WTC11 (cell line): ENCODE measurements around the gene B9D2. TPM values are rescaled to one million over a fixed set of nuclear protein-coding genes. Genes with fewer than 3 reads are reported as not detected.

Experiments used
- ATAC-seq: fragments of 200-7000 bp; cut with Tn5 transposase; 2 replicates; pipeline ENCODE4 v1.10.0; 2021; ENCODE audit warnings: mild to moderate bottlenecking, moderate library complexity
- CTCF ChIA-PET: fragments of 300-600 bp; sonication (Branson Sonifier 250); formaldehyde crosslinking; loops from one replicate; lab custom pipeline; 2021; ENCODE audit warnings: antibody characterized with exemption; lab: Charles Lee
- POLR2A ChIA-PET: fragments of 350-600 bp; sonication (Branson Sonifier 250); formaldehyde crosslinking; loops from one replicate; lab custom pipeline; 2021; ENCODE audit warnings: antibody characterized with exemption; lab: Charles Lee
- DNase-seq: peaks from one replicate; pipeline ENCODE4 v3.0.0; 2021; ENCODE audit warnings: low spot score
- H3K27ac Mint-ChIP-seq: 2 replicates; pipeline ENCODE4 v1.8.0; 2021; ENCODE audit warnings: mixed read lengths
- H3K27me3 Mint-ChIP-seq: 2 replicates; pipeline ENCODE4 v1.8.0; 2021; ENCODE audit warnings: low read depth, mild to moderate bottlenecking, moderate library complexity, mixed read lengths
- H3K36me3 Mint-ChIP-seq: 2 replicates; pipeline ENCODE4 v1.8.0; 2021; ENCODE audit warnings: mixed read lengths
- H3K4me1 Mint-ChIP-seq: 2 replicates; pipeline ENCODE4 v1.8.0; 2022; ENCODE audit warnings: mixed read lengths
- H3K4me3 Mint-ChIP-seq: 2 replicates; pipeline ENCODE4 v1.8.0; 2021; ENCODE audit warnings: mild to moderate bottlenecking, moderate library complexity, mixed read lengths
- H3K9me3 Mint-ChIP-seq: 2 replicates; pipeline ENCODE4 v1.8.0; 2021; ENCODE audit warnings: mixed read lengths
- CREM ChIP-seq: sonication (generic); formaldehyde crosslinking; IDR thresholded peaks from 2 replicates; pipeline ENCODE4 v1.8.1; 2022; ENCODE audit warnings: mild to moderate bottlenecking, missing genetic modification reagents, moderate library complexity
- FOXK1 ChIP-seq: sonication (generic); formaldehyde crosslinking; IDR thresholded peaks from 2 replicates; pipeline ENCODE4 v1.8.0; 2022; ENCODE audit warnings: mild to moderate bottlenecking, moderate library complexity, missing genetic modification reagents
- HMGA2 ChIP-seq: fragments of 250-450 bp; sonication (Bioruptor Pico); IDR thresholded peaks from 2 replicates; pipeline ENCODE4 v1.4.0; 2021; ENCODE audit warnings: mild to moderate bottlenecking, moderate library complexity
- KAT7 ChIP-seq: sonication (generic); formaldehyde crosslinking; IDR thresholded peaks from 2 replicates; pipeline ENCODE4 v1.8.1; 2023; ENCODE audit warnings: missing genetic modification reagents, mild to moderate bottlenecking, borderline replicate concordance
- NFE2L1 ChIP-seq: sonication (generic); formaldehyde crosslinking; IDR thresholded peaks from 2 replicates; pipeline ENCODE4 v1.8.1; 2023; ENCODE audit warnings: missing genetic modification reagents
- NR1H2 ChIP-seq: sonication (generic); formaldehyde crosslinking; IDR thresholded peaks from 2 replicates; pipeline ENCODE4 v1.9.0; 2021; ENCODE audit warnings: mild to moderate bottlenecking, moderate library complexity, missing genetic modification reagents
- OVOL2 ChIP-seq: fragments of 250-450 bp; sonication (Bioruptor Pico); IDR thresholded peaks from 2 replicates; pipeline ENCODE4 v1.9.0; 2021; ENCODE audit warnings: mild to moderate bottlenecking, borderline replicate concordance
- RELA ChIP-seq: sonication (generic); formaldehyde crosslinking; IDR thresholded peaks from 2 replicates; pipeline ENCODE4 v1.8.1; 2022; ENCODE audit warnings: missing genetic modification reagents, mild to moderate bottlenecking, borderline replicate concordance
- SP1 ChIP-seq: sonication (generic); formaldehyde crosslinking; conservative IDR thresholded peaks from 2 replicates; pipeline ENCODE4 v1.8.1; 2022; ENCODE audit warnings: missing genetic modification reagents
- ZNF263 ChIP-seq: sonication (generic); formaldehyde crosslinking; IDR thresholded peaks from 2 replicates; pipeline ENCODE4 v1.8.1; 2022; ENCODE audit warnings: low read depth, mild to moderate bottlenecking, moderate library complexity, missing genetic modification reagents
- ZNF671 ChIP-seq: fragments of 250-450 bp; sonication (Bioruptor Pico); IDR thresholded peaks from 2 replicates; pipeline ENCODE4 v1.8.0; 2021; ENCODE audit warnings: mild to moderate bottlenecking
- total RNA-seq: library from RNA; stranded (reverse); gene quantifications from 3 replicates; pipeline ENCODE4 v1.2.3, GENCODE V29; 2021
- TF ChIP-seq, protein P1 (sequence below): sonication (generic); formaldehyde crosslinking; IDR thresholded peaks from 2 replicates; pipeline ENCODE4 v1.8.0; 2022; ENCODE audit warnings: mild to moderate bottlenecking, missing genetic modification reagents
- TF ChIP-seq, protein P2 (sequence below): sonication (generic); formaldehyde crosslinking; IDR thresholded peaks from 2 replicates; pipeline ENCODE4 v1.8.1; 2023; ENCODE audit warnings: mild to moderate bottlenecking, moderate library complexity, missing genetic modification reagents
- TF ChIP-seq, protein P3 (sequence below): fragments of 250-450 bp; sonication (Bioruptor Pico); IDR thresholded peaks from 2 replicates; pipeline ENCODE4 v1.9.0; 2021; ENCODE audit warnings: mild to moderate bottlenecking
- TF ChIP-seq, protein P4 (sequence below): fragments of 200-600 bp; IDR thresholded peaks from 2 replicates; pipeline ENCODE4 v1.8.0; 2022; ENCODE audit warnings: antibody characterized with exemption
- TF ChIP-seq, protein P5 (sequence below): sonication (generic); formaldehyde crosslinking; IDR thresholded peaks from 2 replicates; pipeline ENCODE4 v1.8.1; 2022; ENCODE audit warnings: mild to moderate bottlenecking, moderate library complexity, missing genetic modification reagents
- TF ChIP-seq, protein P6 (sequence below): sonication (generic); formaldehyde crosslinking; IDR thresholded peaks from 2 replicates; pipeline ENCODE4 v1.8.0; 2022; ENCODE audit warnings: mild to moderate bottlenecking, missing genetic modification reagents

Gene B9D2
- total RNA-seq, 1 experiment from 2014 or later, result 4.7 TPM

DNA sequence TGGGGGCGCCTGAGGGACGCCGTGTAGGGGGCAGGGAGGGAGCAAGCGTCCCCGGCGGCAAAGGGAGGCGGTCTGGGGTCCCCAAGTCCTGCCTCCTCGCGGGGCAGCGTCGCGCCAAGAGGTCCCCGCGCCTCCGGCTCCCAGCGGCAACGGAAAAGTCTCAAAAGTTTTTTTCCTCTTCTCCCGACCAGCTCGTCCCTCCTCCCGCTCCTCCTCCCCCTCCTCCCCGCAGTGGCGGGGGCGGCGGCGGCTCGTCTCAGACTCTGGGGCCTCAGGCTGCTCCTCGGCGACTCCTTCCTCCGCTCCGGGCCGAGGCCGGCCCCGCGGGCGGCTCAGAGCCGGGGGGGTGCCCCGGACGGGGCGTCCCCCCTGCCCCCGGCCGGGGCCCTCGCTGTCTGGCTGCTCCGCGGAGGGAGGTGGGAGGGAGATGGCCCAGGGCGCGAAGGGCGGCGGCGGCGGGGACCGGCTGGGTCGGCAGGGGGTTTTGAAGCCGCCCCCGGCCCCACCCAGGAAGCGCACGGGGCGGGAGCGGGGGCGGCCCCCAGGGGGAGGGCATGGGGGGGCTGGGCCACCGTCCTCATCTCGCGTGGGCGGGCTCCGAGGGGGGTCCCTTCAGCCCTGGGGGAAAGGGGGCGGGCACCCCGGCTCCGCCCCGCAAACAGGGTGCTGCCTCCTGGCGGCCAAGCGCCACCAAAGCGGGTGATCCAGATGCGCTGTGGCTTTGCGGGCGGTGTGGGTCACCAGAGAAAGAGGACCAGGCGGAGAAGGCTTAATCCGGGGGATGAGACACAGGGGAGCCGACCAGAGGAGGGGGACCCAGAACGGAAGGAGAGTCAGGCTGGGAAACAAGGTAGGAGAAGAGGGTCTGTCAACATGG is 10.2 kb downstream of the B9D2 start, which contains the start of gene TGFB1:
Gene TGFB1 (minus strand): TSS at position 457 of the 877 bp plus-strand sequence. CDS start 878 bp downstream, outside the sequence.
- POLR2A ChIA-PET, result no interaction called here
- H3K27ac Mint-ChIP-seq, result no peak within 1 kb of the TSS

DNA sequence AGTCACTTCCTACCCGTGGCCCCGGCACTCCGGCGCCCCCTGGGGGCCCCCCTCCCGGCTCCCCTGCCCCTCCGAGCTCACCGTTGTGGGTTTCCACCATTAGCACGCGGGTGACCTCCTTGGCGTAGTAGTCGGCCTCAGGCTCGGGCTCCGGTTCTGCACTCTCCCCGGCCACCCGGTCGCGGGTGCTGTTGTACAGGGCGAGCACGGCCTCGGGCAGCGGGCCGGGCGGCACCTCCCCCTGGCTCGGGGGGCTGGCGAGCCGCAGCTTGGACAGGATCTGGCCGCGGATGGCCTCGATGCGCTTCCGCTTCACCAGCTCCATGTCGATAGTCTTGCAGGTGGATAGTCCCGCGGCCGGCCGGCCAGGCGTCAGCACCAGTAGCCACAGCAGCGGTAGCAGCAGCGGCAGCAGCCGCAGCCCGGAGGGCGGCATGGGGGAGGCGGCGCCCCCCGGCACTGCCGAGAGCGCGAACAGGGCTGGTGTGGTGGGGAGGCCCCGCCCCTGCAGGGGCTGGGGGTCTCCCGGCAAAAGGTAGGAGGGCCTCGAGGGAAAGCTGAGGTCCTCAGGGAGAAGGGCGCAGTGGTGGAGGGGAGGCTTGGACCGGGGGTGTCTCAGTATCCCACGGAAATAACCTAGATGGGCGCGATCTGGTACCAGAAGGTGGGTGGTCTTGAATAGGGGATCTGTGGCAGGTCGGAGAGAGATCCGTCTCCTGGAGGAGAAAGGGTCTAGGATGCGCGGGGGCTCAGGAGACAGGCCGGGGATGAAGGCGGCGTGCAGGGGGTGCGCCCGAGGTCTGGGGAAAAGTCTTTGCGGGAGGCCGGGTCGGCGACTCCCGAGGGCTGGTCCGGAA is 11.1 kb downstream of the B9D2 start:
- Mint-ChIP-seq H3K36me3 (no peaks in the 10 kb centered on the region), H3K9me3 (no peaks in the 10 kb centered on the region), H3K4me3 (peak overlapping the region; percentile 89), H3K27me3 (peaks cover 58% of the 10 kb centered on the region), H3K27ac (no peak overlapping the region), H3K4me1 (peaks cover 18% of the 10 kb centered on the region)
- ATAC-seq (peak; percentile 39), DNase-seq (peak; percentile 75)
- ChIA-PET CTCF (interaction anchor here (0.7 to 6.2 kb wide), 29 partner anchors 11 to 507 kb away, joined by 3 to 103 read pairs (median 6); partner anchors contain the start of genes B3GNT8, B9D2, CCDC97 and DMAC2), POLR2A (interaction anchor here (0.8 to 1.0 kb wide), 2 partner anchors 11 to 25 kb away, joined by 4 read pairs; partner anchors contain the start of gene B9D2)
- TF ChIP-seq ZNF671 (CRISPR knock-in tag) (no peak), HMGA2 (no peak), FOXK1 (CRISPR knock-in tag) (peak; percentile 15; the same call in 1 of the 2 replicates), KAT7 (CRISPR knock-in tag) (no peak; the same call in 1 of the 2 replicates), OVOL2 (no peak), NR1H2 (CRISPR knock-in tag) (no peak), RELA (peak; percentile 31; the same call in 1 of the 2 replicates), CREM (CRISPR knock-in tag) (0 out of 2 replicates have a peak, but pooled peaks have one; percentile 38)
- TF ChIP-seq, protein P1, sequence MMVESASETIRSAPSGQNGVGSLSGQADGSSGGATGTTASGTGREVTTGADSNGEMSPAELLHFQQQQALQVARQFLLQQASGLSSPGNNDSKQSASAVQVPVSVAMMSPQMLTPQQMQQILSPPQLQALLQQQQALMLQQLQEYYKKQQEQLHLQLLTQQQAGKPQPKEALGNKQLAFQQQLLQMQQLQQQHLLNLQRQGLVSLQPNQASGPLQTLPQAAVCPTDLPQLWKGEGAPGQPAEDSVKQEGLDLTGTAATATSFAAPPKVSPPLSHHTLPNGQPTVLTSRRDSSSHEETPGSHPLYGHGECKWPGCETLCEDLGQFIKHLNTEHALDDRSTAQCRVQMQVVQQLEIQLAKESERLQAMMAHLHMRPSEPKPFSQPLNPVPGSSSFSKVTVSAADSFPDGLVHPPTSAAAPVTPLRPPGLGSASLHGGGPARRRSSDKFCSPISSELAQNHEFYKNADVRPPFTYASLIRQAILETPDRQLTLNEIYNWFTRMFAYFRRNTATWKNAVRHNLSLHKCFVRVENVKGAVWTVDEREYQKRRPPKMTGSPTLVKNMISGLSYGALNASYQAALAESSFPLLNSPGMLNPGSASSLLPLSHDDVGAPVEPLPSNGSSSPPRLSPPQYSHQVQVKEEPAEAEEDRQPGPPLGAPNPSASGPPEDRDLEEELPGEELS, result peak; percentile 65; the same call in 1 of the 2 replicates
- TF ChIP-seq, protein P2, sequence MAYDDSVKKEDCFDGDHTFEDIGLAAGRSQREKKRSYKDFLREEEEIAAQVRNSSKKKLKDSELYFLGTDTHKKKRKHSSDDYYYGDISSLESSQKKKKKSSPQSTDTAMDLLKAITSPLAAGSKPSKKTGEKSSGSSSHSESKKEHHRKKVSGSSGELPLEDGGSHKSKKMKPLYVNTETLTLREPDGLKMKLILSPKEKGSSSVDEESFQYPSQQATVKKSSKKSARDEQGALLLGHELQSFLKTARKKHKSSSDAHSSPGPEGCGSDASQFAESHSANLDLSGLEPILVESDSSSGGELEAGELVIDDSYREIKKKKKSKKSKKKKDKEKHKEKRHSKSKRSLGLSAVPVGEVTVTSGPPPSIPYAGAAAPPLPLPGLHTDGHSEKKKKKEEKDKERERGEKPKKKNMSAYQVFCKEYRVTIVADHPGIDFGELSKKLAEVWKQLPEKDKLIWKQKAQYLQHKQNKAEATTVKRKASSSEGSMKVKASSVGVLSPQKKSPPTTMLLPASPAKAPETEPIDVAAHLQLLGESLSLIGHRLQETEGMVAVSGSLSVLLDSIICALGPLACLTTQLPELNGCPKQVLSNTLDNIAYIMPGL (CRISPR knock-in tag), result peak; percentile 95
- TF ChIP-seq, protein P3, sequence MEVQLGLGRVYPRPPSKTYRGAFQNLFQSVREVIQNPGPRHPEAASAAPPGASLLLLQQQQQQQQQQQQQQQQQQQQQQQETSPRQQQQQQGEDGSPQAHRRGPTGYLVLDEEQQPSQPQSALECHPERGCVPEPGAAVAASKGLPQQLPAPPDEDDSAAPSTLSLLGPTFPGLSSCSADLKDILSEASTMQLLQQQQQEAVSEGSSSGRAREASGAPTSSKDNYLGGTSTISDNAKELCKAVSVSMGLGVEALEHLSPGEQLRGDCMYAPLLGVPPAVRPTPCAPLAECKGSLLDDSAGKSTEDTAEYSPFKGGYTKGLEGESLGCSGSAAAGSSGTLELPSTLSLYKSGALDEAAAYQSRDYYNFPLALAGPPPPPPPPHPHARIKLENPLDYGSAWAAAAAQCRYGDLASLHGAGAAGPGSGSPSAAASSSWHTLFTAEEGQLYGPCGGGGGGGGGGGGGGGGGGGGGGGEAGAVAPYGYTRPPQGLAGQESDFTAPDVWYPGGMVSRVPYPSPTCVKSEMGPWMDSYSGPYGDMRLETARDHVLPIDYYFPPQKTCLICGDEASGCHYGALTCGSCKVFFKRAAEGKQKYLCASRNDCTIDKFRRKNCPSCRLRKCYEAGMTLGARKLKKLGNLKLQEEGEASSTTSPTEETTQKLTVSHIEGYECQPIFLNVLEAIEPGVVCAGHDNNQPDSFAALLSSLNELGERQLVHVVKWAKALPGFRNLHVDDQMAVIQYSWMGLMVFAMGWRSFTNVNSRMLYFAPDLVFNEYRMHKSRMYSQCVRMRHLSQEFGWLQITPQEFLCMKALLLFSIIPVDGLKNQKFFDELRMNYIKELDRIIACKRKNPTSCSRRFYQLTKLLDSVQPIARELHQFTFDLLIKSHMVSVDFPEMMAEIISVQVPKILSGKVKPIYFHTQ (CRISPR knock-in tag), result no peak

More for the DNA sequence above, 10.2 kb downstream of the B9D2 start, which contains the start of gene TGFB1:
- no peaks in the 10 kb centered on the region for H3K36me3 Mint-ChIP-seq
- H3K4me3 Mint-ChIP-seq, result peak within 1 kb of the TSS; percentile 89
- H3K27me3 Mint-ChIP-seq, result peaks cover 57% of the 10 kb centered on the region
- TF ChIP-seq ZNF263 (CRISPR knock-in tag) (peak; percentile 99), NFE2L1 (CRISPR knock-in tag) (no peak), OVOL2 (no peak), SP1 (peak; percentile 79)
- TF ChIP-seq, protein P4, sequence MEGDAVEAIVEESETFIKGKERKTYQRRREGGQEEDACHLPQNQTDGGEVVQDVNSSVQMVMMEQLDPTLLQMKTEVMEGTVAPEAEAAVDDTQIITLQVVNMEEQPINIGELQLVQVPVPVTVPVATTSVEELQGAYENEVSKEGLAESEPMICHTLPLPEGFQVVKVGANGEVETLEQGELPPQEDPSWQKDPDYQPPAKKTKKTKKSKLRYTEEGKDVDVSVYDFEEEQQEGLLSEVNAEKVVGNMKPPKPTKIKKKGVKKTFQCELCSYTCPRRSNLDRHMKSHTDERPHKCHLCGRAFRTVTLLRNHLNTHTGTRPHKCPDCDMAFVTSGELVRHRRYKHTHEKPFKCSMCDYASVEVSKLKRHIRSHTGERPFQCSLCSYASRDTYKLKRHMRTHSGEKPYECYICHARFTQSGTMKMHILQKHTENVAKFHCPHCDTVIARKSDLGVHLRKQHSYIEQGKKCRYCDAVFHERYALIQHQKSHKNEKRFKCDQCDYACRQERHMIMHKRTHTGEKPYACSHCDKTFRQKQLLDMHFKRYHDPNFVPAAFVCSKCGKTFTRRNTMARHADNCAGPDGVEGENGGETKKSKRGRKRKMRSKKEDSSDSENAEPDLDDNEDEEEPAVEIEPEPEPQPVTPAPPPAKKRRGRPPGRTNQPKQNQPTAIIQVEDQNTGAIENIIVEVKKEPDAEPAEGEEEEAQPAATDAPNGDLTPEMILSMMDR, result peak; percentile 81
- TF ChIP-seq, protein P5, sequence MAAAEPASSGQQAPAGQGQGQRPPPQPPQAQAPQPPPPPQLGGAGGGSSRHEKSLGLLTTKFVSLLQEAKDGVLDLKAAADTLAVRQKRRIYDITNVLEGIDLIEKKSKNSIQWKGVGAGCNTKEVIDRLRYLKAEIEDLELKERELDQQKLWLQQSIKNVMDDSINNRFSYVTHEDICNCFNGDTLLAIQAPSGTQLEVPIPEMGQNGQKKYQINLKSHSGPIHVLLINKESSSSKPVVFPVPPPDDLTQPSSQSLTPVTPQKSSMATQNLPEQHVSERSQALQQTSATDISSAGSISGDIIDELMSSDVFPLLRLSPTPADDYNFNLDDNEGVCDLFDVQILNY (CRISPR knock-in tag), result 0 out of 2 replicates have a peak, but pooled peaks have one; percentile 37
- TF ChIP-seq, protein P6, sequence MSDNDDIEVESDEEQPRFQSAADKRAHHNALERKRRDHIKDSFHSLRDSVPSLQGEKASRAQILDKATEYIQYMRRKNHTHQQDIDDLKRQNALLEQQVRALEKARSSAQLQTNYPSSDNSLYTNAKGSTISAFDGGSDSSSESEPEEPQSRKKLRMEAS (CRISPR knock-in tag), result 0 out of 2 replicates have a peak, but pooled peaks have one; percentile 6
- H3K9me3 Mint-ChIP-seq, result no peaks in the 10 kb centered on the region
- ATAC-seq (peak; percentile 53), DNase-seq (peak; percentile 78)
- peaks cover 18% of the 10 kb centered on the region for H3K4me1 Mint-ChIP-seq
- CTCF ChIA-PET, result interaction anchor here (0.7 to 6.2 kb wide), 26 partner anchors 11 to 506 kb away, joined by 3 to 103 read pairs (median 6); partner anchors contain the start of genes B9D2, CCDC97, DMAC2 and HNRNPUL1
